Activated CD4-positive, alpha-beta T cell treated with anti-CD3 and anti-CD28 coated beads for 1 hour (primary cell): ENCODE measurements around the gene PLPPR3.
"Not testable (repeated sequence)": the region's sequence is repeated elsewhere in the genome, so short reads cannot be mapped to it uniquely, and the experiment has no call there.

Experiments
- DNase-seq: peaks from one replicate; pipeline ENCODE4 v3.0.0-alpha.2; 2020

PLPPR3 gene

DNA sequence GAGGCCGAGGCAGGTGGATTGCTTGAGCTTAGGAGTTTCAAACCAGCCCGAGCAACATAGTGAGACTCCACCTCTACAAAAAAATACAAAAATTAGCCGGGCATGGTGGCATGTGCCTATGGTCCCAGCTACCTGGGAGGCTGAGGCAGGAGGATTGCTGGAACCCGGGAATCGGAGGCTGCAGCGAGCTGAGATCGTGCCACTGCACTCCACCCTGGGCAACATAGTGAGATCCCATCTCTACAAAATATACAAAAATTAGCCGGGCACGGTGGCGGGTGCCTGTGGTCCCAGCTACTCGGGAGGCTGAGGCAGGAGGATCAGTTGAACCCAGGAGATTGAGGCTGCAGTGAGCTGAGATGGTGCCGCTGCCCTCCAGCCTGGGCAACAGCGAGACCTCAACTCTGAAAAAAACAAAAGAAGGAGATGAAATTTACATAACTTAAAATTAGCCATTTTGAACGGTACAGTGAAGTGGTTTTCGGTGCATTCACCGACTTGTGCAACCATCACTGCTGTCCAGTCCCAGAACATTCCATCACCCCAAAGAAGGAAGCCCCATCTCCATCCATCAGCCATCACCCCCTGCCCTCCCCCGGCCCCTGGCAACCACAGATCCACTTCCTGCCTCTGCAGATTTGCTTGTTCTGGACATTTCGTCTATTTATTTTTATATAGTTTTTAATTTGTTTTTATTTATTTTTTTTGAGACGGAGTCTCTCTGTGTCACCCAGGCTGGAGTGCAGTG lies 4.3 kb upstream of the PLPPR3 start:
- no peak for DNase-seq

DNA sequence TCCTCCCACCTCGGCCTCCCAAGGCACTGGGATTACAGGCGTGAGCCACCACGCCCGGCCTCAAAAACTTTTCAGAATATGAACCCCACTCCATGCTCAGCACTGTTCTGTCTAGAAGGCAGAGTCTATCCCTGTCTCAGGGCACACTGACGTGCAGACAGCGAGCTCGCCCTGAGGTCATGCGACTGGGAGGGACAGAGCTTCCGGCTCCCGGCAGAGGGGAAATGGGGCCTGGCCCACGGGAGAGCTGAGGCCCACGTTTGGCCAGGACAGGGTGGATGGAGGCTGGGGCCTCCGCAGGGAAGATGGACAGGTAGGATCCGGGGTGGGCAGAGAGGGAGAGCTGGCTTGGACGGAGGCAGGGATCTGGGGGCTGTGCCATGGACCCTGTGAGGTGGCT lies 3.1 kb upstream of the PLPPR3 start:
- DNase-seq, result no peak

DNA sequence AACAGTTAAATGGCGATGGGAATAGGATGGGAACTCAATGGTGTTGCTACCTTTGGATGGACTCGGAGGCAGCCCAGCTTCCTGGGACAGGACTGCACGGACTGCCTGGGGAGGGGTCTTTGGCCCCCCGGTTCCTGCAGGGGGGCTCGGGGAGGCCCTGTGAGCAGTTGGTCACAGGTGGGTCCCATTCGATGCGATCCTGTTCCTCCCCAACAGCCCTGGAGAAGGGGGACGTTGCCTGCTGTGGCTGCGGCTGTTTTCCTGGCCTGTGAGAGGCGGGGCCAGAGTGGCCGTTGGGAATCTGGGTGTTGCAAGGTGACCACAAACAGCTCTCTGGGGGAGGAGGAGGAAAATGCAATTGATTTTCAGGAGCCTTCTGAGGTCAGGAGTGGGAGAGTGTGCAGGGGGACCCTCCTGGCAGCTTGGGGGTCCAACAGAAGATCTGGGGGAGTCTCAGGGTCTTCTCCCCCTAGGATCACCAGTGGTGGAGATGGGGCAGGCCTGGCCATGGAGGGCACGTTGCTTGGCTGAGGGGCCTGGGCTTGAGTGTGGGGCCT lies 1.9 kb upstream of the PLPPR3 start:
- DNase-seq, result no peak

DNA sequence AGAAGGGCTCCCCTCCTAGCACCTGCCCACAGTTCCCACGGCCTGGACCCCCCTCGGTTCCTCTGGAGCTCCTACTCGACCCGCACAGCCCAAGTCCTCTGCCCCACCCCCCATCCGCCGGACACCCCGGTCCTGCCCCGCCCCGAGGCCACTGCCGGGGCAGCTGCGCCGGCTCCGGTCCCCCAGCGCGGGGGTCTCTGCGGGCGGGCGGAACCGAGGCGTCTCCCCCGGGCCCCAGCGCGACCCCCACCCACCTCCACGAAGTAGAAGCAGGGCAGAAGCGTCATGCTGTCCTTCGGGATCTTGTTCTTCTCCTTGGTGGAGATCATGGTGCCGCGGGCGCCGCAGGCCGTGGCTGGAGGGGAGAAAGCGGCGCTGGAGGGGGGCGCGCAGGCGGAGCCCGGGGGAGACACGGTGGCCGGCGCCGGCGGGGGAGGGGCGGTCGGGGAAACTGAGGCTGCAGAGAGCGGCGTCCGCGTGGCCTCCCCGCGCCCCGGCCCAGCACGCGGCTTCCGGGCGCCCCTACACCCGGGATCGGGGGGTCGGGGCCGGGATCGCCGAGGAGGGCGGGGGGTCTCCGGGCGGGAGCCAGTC lies 427 bp downstream of the PLPPR3 start:
- no peak for DNase-seq

DNA sequence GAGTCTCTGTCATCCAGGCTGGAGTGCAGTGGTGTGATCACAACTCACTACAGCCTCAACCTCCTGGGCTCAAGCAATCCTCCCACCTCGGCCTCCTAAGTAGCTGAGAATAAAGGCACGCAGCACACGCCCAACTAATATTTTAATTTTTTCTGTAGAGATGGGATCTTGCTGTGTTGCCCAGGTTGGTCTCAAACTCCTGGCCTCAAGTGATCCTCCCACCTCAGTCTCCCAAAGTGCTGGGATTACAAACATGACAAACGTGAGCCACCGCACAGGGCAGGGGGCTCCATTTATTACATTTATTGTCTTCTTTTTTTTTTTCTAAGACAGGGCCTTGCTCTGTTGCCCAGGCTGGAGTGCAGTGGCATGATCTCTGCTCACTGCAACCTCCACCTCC lies 1.5 kb downstream of the PLPPR3 start:
- DNase-seq, result not testable (repeated sequence)

DNA sequence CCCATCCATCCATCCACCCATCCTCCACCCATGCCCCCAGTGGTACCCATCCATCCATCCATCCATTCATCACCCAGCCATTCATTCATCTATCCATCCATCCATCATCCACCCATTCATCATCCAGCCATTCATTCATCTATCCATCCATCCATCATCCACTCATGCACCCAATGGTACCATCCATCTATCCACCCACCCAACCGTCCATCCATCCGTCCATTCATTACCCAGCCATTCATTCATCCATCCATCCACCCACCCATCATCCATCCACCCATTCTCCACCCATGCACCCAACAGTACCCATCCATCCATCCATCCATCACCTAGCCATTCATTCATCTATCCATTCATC lies 5.3 kb downstream of the PLPPR3 start:
- no peak for DNase-seq

DNA sequence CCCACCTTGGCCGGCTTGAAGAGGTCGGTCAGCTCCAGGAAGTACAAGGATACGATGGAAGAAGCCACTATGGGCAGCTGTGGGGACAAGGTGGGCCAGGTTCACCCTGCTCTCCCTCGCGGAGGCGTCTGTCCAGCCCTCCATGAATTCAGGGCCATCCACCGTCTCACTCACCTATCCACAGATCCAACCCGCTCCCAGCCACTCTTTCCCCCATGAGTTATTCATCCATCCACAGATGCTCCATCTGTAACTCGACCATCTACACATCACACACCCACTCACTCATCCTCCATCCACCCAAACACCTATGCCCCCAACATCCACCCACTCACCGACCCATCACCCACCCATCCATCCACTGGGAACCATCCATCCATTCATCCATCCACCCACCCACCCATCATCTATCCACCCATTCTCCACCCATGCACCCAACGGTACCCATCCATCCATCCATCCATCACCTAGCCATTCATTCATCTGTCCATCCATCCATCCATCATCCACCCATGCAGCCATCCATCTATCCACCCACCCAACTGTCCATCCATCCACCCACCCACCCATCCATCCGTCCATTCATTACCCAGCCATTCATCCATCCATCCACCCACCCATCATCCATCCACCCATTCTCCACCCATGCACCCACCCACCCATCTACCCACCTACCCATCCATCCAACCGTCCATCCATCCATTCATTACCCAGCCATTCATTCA lies 5.8 kb downstream of the PLPPR3 start:
- no peak for DNase-seq

DNA sequence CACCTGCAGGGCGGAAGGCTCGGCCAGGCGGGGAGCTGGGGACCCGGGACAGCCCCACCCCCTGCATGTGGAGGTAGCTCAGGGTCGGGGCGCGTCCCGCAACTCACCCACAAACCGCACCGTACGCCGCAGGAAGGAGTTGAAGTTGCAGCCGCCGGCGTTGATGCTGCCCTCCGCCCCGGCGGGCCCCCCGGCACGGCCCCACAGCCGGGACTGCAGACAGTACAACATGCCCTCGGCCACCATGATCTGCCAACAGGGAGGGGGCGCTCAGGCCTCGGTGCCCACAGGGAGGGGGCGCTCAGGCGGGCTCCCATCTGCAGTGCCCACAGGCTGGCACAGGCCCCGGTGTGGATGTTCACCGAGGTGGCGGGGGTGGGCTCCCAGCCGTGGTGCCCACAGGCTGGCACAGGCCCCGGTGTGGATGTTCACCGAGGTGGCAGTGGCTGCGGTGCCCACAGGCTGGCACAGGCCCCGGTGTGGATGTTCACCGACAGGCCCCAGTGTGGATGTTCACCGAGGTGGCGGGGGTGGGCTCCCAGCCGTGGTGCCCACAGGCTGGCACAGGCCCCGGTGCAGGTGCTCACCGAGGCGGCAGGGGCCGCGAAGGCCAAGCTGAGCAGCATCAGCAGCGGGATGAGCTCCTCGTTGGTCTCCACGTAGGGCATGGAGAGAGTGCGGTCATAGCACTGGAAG lies 6.5 kb downstream of the PLPPR3 start:
- DNase-seq, result no peak

DNA sequence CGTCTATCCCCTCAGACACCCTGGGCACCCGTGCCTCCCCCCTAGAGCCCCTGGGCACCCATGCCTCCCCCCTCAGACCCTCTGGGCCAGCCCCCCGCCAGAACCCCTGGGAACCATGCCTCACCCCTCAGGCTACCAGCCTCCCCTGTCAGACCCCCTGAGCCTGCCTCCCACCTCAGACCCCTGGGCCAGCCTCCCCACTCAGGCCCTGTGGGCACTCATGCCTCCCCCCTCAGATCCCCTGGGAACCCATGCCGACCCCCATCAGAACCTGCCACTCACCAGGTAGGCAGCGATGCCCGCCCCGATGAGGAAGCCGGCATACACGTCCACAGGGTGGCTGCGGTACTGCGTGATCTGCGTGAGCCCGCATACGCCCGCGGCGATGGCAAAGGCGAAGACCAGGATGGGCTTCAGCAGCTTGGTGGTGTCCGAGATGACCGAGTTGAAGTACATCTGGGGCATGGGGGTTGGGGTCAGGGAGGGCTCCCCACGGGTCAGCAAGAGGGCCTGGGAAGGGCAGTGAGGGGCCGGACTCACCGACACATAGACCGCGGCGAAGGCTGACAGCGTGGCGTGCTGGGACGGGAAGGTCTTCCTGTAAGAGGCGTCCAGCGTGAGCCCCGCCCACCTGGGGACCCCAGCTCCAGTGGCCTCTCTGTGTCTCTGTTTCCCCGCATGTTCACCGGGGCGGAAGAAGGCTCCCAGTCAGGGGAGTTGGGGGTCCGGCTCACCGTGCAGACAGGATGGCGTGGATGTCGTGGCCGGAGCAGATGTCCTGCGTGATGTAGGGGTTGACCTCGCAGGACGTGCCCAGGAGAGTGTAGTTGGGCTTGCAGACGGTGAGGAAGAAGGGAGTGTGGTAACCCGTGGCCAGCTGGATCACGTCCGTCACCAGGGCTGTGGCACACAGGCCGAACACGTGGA lies 7.3 kb downstream of the PLPPR3 start:
- no peak for DNase-seq

DNA sequence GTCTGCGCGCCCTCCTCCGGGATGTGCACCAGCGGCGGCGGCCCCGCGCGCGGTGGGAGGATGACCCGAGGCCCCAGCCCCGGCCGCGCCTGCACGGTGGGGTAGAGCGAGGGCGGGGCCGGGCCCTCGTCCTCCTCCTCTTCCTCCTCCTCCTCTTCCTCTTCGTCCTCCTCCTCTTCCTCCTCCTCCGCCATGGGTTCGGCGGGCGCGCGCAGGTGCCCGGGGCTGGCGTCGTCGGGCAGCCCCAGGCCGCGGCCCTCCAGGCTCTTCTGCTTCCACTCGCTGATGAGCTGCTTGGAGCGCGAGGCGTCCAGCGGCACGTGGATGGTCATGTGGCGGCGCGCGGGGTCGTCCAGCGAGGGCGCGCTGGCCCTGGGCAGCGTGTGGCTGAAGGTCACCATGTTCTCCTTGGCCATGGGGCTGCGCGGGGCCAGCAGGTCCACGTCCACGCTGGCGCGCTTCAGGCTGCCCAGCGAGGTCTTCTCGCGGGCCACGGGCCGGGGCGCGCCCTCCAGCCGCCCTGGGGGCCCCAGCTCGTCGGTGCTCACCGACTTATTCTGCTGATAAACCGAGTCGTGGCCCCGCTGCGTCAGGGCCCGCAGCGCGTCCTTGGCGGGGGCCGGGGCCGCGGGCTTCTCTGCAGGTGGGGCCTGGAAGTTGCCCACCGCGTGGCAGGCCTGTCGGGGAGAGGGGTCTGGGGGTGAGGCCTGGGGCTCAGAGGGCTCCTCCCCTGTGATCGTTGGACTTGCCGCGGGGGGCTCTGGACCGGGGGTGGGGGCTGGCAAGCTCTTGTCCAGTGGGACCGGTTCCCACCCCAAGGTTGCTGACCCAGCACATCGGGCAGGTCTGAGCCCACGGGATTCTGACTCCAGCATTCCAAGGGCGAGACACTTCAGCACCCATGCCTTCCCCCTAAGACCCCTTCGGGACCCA lies 8.3 kb downstream of the PLPPR3 start:
- no peak for DNase-seq

DNA sequence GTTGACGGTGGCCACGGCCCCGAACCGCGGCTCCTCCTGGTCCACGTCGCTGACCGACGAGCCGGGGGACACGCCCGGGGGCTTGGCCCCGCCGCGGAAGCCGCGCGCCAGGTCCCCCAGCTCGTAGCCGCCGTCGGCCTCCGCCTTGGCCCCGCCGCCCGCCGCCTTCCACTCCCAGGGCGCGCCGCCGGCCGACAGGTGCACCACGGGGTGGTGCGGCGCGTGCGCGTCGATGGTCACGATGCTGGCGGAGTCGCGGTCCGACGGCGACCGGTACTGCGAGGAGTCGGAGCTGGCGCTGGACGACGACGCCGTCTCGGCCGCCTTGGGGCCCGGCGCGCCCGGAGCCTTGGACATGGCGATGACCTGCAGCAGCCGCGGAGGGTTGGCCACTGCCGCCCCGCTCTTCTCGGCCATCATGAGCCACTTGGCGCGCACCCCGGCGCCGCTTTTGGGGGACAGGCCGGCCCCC lies 9.0 kb downstream of the PLPPR3 start:
- no peak for DNase-seq

DNA sequence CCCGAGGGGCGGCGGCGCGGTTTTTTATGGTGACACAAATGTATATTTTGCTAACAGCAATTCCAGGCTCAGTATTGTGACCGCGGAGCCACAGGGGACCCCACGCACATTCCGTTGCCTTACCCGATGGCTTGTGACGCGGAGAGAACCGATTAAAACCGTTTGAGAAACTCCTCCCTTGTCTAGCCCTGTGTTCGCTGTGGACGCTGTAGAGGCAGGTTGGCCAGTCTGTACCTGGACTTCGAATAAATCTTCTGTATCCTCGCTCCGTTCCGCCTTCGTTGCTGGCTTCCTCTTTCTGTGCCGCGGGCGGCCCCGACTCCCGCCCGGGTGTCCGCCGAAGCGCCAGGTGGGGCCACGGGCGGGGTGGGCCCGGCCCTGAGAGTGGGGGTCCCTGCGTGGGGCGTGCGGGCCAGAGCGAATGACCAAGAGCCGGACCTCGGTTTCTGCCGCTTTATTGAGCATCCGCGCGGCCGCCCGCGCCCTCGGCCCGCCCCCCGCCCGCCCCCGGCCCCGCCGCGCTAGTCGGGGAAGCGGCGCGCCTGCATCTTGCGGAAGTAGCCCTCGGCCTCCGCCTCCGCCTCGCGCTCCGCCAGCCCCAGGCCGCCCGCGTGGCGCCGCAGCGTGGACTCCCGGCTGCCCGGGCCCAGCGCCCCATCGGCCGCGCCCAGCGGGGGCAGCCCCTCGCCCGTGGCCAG lies 9.6 kb downstream of the PLPPR3 start:
- no peak for DNase-seq

DNA sequence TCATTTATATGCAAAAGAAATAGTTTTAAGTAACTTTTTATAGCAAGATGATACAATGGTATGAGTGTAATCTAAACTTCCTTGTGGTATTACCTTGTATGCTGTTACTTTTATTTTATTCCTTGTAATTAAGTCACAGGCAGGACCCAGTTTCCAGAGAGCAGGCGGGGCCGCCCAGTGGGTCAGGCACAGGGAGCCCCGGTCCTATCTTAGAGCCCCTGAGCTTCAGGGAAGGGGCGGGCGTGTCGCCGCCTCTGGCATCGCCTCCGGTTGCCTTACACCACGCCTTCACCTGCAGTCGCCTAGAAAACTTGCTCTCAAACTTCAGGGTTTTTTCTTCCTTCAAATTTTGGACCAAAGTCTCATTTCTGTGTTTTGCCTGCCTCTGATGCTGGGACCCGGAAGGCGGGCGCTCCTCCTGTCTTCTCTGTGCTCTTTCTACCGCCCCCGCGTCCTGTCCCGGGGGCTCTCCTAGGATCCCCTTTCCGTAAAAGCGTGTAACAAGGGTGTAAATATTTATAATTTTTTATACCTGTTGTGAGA lies 10.2 kb downstream of the PLPPR3 start:
- no peak for DNase-seq

DNA sequence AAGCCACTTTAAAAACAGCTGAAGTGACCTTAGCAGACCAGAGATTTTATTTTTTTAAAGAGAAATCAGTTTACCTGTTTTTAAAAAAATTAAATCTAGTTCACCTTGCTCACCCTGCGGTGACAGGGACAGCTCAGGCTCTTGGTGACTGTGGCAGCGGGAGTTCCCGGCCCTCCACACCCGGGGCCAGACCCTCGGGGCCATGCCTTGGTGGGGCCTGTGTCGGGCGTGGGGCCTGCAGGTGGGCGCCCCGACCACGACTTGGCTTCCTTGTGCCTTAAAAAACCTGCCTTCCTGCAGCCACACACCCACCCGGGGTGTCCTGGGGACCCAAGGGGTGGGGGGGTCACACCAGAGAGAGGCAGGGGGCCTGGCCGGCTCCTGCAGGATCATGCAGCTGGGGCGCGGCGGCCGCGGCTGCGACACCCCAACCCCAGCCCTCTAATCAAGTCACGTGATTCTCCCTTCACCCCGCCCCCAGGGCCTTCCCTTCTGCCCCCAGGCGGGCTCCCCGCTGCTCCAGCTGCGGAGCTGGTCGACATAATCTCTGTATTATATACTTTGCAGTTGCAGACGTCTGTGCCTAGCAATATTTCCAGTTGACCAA lies 10.8 kb downstream of the PLPPR3 start:
- DNase-seq, result no peak

DNA sequence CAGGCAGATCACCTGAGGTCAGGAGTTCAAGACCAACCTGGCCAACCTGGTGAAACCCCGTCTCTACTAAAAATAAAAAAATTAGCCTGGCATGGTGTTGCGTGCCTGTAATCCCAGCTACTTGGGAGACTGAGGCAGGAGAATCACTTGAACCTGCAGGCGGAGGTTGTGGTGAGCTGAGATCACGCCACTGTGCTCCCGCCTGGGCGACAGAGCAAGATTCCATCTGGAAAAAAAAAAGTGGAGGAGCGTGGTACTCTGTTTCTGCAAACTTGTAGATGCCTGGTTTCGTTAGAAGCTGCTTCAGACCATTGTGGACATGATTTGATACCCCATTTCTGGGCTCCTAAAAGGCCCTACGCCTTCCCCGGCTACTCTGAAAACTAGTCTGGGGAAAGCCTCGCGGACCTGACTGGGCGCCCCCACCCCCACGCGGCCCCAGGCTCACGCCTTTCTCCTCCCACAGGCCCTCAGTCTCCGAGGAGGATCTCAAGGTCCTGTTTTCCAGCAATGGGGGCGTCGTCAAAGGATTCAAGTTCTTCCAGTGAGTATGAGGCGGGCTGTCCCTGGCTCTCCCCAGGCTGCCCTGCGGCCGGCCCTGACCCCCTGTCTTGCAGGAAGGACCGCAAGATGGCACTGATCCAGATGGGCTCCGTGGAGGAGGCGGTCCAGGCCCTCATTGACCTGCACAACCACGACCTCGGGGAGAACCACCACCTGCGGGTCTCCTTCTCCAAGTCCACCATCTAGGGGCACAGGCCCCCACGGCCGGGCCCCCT lies 11.5 kb downstream of the PLPPR3 start:
- DNase-seq, result no peak

DNA sequence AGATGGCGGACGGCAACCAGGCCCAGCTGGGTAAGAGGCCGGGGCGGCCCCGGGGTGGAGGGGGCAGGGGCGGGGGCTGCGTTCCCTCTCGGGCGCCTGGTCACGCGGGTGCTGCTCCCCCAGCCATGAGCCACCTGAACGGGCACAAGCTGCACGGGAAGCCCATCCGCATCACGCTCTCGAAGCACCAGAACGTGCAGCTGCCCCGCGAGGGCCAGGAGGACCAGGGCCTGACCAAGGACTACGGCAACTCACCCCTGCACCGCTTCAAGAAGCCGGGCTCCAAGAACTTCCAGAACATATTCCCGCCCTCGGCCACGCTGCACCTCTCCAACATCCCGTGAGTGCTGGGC lies 13.4 kb downstream of the PLPPR3 start:
- no peak for DNase-seq

DNA sequence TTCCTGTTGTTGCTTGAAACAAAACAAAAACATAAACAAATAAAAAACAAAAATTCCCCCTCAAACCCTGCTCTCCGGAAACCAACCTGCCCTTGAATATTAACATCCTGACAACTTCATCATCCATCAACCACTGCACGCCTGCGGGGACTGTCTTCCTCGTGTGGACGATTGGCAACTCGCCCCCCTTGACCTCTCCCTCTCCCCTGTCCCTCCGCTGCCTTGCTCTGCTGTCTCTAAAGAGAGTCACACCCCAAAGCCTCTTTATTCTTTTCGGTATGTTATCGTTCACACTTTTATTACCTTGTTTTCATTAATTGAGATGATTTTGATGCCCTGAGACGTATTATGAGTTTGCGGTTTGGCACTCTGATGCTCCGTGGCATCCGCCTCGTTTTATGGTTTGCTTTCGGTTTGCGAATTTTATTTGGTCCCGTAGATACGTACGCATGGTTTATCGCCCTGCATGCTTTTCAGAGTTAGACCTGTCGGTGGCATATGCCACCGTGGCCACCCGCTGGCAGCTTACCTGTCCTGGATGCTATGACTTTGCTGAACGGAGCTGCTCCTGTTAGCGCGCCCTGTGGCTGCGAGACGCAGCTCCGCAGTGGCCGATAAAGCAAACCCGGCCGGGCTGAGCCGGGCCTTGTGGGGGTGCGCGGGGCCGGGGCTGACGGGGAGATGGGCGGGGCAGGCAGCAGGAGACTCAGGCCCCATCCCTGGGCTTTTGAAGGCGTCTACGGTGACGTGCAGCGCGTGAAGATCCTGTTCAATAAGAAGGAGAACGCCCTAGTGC lies 13.9 kb downstream of the PLPPR3 start:
- no peak for DNase-seq
